ENCODE data around the gene ACSL3. TPM values are rescaled to one million over a fixed set of nuclear protein-coding genes. Genes with fewer than 3 reads are reported as not detected.

ACSL3 gene
- total and polyA plus RNA-seq, 7 donors = 7.9 to 75.7 (median 48.2) TPM

DNA sequence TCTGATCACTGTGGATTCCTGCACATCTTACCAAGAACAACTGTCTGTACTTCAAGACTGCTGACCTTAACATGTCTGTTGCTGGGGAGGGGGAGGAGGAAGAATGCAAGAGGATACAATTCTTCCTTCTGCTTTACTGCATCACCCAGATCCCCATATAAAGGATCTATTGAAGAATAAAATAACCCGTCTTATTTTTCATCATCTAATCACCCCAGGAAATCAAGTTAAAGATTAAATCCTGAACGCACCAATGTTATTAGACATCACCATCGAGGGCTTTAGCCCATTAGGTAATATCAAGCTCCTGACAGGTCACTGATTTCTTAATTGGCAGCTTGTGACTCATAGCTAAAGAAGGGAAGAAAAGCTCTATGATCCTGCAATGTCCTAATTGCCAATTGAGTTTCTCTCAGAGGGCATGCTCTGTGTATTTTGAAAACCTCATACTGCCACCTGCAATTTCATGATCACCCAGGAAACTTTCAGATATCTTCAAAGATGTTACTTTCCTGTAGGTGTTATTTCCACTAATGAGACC is 115.8 kb downstream of the ACSL3 start:
- no peak for DNase-seq
- no peak overlapping the region for H3K27ac ChIP-seq
- intact Hi-C loops (cut with DNase I) = loop anchor here (10.0 kb wide), 1 partner anchor 498 kb away; no protein-coding TSS in a partner anchor
- no peaks in the 10 kb centered on the region for H3K27me3 ChIP-seq
- H3K4me1 ChIP-seq = peaks cover 0 to 5% (median 0%) of the 10 kb centered on the region in 4 donors
- H3K4me3 ChIP-seq = no peak overlapping the region
- WGBS, 2 donors = 72 to 80% methylated on average over 3 of the region's 3 CpGs
- H3K36me3 ChIP-seq = no peaks in the 10 kb centered on the region
- TF ChIP-seq POLR2AphosphoS5 (IDR thresholded peaks at IDR 0.05) (no peak), POLR2A (IDR thresholded peaks at IDR 0.05) (no peak), EP300 (IDR thresholded peaks at IDR 0.05) (no peak)
- TF ChIP-seq, protein P1, sequence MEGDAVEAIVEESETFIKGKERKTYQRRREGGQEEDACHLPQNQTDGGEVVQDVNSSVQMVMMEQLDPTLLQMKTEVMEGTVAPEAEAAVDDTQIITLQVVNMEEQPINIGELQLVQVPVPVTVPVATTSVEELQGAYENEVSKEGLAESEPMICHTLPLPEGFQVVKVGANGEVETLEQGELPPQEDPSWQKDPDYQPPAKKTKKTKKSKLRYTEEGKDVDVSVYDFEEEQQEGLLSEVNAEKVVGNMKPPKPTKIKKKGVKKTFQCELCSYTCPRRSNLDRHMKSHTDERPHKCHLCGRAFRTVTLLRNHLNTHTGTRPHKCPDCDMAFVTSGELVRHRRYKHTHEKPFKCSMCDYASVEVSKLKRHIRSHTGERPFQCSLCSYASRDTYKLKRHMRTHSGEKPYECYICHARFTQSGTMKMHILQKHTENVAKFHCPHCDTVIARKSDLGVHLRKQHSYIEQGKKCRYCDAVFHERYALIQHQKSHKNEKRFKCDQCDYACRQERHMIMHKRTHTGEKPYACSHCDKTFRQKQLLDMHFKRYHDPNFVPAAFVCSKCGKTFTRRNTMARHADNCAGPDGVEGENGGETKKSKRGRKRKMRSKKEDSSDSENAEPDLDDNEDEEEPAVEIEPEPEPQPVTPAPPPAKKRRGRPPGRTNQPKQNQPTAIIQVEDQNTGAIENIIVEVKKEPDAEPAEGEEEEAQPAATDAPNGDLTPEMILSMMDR (IDR thresholded peaks at IDR 0.05) = no peak
- H3K9me3 ChIP-seq = no peaks in the 10 kb centered on the region

DNA sequence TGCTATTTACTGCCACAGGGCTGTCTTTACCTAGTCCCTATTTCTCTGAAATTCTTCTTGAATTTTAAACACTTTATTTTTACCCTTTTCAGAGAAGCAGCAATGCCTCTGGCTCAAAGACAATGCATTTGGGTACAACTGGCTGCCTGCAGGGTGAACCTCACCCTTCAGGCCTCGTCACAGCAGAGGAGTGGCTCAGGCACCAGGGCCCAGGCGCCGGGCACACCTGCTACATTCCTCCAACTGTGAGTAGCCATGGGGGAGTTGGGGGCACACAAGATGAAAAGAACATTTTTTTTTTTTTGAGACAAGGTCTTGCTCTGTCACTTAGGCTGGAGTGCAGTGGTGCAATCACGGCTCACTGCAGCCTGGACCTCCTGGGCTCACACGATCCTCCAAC is 116.3 kb downstream of the ACSL3 start:
- Histone ChIP-seq H3K9me3 (no peaks in the 10 kb centered on the region), H3K4me3 (no peak overlapping the region), H3K4me1 (peaks cover 0 to 4% (median 2%) of the 10 kb centered on the region in 4 donors), H3K36me3 (no peaks in the 10 kb centered on the region), H3K27me3 (no peaks in the 10 kb centered on the region), H3K27ac (no peak overlapping the region)
- no peak for DNase-seq
- intact Hi-C loops (cut with DNase I) = loop anchor here (10.0 kb wide), 1 partner anchor 498 kb away; no protein-coding TSS in a partner anchor
- 88 to 91% methylated on average over 5 of the region's 5 CpGs for WGBS, 2 donors
- no peak for TF ChIP-seq POLR2A (IDR thresholded peaks at IDR 0.05)
- TF ChIP-seq, protein P1 (IDR thresholded peaks at IDR 0.05) = no peak
- TF ChIP-seq EP300 (IDR thresholded peaks at IDR 0.05) = no peak
- no peak for TF ChIP-seq POLR2AphosphoS5 (IDR thresholded peaks at IDR 0.05)

DNA sequence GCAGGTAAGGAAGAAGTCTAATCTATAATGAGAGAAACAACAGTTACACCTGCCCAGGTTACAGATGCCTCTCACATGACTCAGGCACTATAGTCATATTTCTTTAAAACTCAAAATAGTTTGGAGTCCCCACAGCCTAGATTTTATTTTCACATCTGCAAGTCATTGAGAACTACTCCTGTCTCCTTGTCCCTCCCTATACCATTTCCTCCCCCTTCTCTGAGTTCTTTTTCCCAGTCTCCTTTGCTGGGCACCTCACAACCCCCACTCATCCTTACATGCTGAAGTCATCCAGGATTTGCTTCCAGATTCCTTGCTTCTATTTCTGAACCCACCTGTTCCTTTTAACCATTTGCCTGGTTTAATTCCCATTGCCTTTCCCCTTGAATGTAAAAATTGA is 118.0 kb downstream of the ACSL3 start:
- TF ChIP-seq, protein P1 (IDR thresholded peaks at IDR 0.05) = no peak
- TF ChIP-seq POLR2A (IDR thresholded peaks at IDR 0.05) (no peak), POLR2AphosphoS5 (IDR thresholded peaks at IDR 0.05) (no peak), EP300 (IDR thresholded peaks at IDR 0.05) (no peak)
- DNase-seq = no peak
- intact Hi-C loops (cut with DNase I) = loop anchor here (10.0 kb wide), 1 partner anchor 496 kb away; no protein-coding TSS in a partner anchor

DNA sequence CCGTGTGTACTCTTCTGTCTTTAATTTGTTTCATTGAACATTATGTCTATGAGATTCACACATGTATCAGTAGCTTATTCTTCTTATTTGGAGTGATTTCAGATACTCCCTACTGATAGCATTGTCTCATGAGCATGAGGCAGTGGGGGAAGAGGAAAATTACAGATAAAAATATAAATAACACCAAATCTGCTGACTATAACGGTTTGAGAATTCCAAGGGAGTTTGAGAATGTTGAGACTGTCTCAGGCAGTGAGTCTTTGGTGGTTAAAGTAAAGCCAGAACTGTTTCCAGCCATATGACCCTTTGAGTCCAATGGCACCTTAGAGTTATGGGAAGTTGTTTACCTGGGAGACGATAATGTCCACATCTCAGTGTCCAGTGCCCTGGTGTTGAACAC is 118.6 kb downstream of the ACSL3 start:
- intact Hi-C loops (cut with DNase I) = loop anchor here (10.0 kb wide), 1 partner anchor 495 kb away; no protein-coding TSS in a partner anchor

More for the DNA sequence above, 118.0 kb downstream of the ACSL3 start:
- H3K9me3 ChIP-seq = no peaks in the 10 kb centered on the region
- no peaks in the 10 kb centered on the region for H3K27me3 ChIP-seq
- H3K4me3 ChIP-seq = no peak overlapping the region
- H3K4me1 ChIP-seq = peaks cover 0 to 10% (median 8%) of the 10 kb centered on the region in 4 donors
- H3K36me3 ChIP-seq = no peaks in the 10 kb centered on the region
- no peak overlapping the region for H3K27ac ChIP-seq

More for the DNA sequence above, 118.6 kb downstream of the ACSL3 start:
- Histone ChIP-seq H3K4me1 (peaks cover 0 to 10% (median 8%) of the 10 kb centered on the region in 4 donors), H3K9me3 (no peaks in the 10 kb centered on the region), H3K27me3 (no peaks in the 10 kb centered on the region), H3K27ac (no peak overlapping the region), H3K36me3 (no peaks in the 10 kb centered on the region), H3K4me3 (no peak overlapping the region)
- no peak for DNase-seq
- TF ChIP-seq, protein P1 (IDR thresholded peaks at IDR 0.05) = no peak
- TF ChIP-seq EP300 (IDR thresholded peaks at IDR 0.05) (no peak), POLR2A (IDR thresholded peaks at IDR 0.05) (no peak), POLR2AphosphoS5 (IDR thresholded peaks at IDR 0.05) (no peak)
- WGBS, 2 donors = 71 to 72% methylated on average over 3 of the region's 3 CpGs

All from sigmoid colon (tissue), 7 donors.